ENCODE results near the gene SRGAP3. TPM values are rescaled to one million over a fixed set of nuclear protein-coding genes. Genes with fewer than 3 reads are reported as not detected.
"Not testable (repeated sequence)": the region's sequence is repeated elsewhere in the genome, so short reads cannot be mapped to it uniquely, and the experiment has no call there.

The SRGAP3 gene
- total RNA-seq, 1 experiment from 2014 or later: 5.3 TPM

DNA sequence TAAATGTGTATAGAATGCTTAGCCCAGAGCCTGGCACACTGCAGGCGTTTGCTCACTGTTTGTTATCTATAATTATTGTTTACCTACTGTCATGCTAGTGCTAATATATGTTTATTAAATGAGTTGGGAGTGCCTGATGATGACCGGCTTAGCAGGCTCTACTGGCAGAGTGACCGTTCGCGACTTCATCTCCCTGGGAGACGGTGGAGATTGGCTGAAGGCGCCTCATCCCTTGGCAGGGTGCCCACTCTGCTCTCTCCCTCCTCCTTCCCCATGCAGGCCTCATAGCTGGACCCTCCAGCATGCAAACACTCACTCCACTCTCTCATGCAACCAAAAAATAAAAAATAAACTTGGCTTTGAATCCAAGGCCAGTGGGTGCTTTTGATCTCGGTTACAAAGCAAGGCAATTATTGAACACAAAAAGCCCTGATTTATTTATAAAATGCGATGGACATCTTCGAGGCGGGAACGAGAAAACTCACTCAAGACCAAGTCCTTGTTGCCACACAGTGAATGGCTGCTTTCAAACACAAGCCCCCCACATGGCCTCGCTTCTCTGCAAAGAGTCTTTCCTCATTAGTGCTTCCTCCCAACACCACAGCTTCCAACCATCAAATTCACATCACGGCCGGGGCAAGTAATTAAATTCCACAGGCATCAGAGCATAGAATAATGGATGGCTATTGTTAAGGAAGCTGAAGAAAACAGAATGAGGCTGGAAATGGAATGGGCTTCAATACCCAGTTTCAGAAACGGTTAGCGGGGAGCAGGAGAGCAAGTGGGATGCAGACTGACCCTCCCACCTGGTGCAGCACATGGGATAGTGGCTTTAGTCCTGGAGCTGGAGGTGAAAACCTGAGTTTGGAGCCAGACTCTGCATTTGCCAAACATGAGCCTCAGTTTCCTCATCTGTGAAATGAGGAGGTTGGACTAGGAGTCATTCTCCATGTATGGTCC is 150.4 kb downstream of the SRGAP3 start:
- H3K36me3 ChIP-seq (replicated peaks; ENCODE audit: control insufficient read depth, insufficient read depth, low read length): no peaks in the 10 kb centered on the region
- no peak overlapping the region for H3K4me3 ChIP-seq (ENCODE audit: insufficient read depth, low read depth, low read length)
- no peaks in the 10 kb centered on the region for H3K27me3 ChIP-seq (ENCODE audit: control insufficient read depth, insufficient read depth, low read length)
- no peak for DNase-seq

DNA sequence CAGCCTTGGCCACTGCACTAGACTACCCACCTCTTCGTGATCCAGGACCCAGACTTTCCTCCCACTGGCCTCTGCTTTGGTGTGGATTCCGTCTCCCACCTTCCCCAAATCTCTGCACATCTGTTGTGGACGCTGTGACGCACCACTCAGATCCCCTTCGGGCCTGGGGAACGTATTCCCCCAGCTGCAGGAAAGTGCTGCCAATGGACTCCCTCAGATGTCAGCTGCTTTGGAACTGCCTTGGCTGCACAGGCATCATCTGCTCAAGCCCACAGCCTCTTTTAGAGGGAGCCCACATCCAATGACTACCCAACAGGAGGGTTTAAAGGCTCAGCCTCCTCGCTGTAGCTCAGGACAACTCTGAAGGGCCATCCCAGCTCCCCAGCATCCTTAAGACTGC is 152.0 kb downstream of the SRGAP3 start:
- Histone ChIP-seq H3K27me3 (ENCODE audit: control insufficient read depth, insufficient read depth, low read length) (no peaks in the 10 kb centered on the region), H3K4me3 (ENCODE audit: insufficient read depth, low read depth, low read length) (no peak overlapping the region), H3K36me3 (replicated peaks; ENCODE audit: control insufficient read depth, insufficient read depth, low read length) (no peaks in the 10 kb centered on the region)
- DNase-seq: no peak

GRCh38 chr3:9091486-9092235 is 157.8 kb downstream of the SRGAP3 start:
- DNase-seq: no peak
- Histone ChIP-seq H3K36me3 (replicated peaks; ENCODE audit: control insufficient read depth, insufficient read depth, low read length) (no peaks in the 10 kb centered on the region), H3K4me3 (ENCODE audit: insufficient read depth, low read depth, low read length) (no peak overlapping the region), H3K27me3 (ENCODE audit: control insufficient read depth, insufficient read depth, low read length) (no peaks in the 10 kb centered on the region)

- no peaks in the 10 kb centered on the region for H3K36me3 ChIP-seq (replicated peaks; ENCODE audit: control insufficient read depth, insufficient read depth, low read length)
- H3K4me3 ChIP-seq (ENCODE audit: insufficient read depth, low read depth, low read length): no peak overlapping the region
- no peaks in the 10 kb centered on the region for H3K27me3 ChIP-seq (ENCODE audit: control insufficient read depth, insufficient read depth, low read length)
- no peak for DNase-seq
Observed at GRCh38 chr3:9088441-9089353, 160.7 kb downstream of the SRGAP3 start.

- no peak overlapping the region for H3K4me3 ChIP-seq (ENCODE audit: insufficient read depth, low read depth, low read length)
- H3K27me3 ChIP-seq (ENCODE audit: control insufficient read depth, insufficient read depth, low read length): no peaks in the 10 kb centered on the region
- no peak for DNase-seq
Observed at GRCh38 chr3:9087831-9088413, 161.5 kb downstream of the SRGAP3 start.

GRCh38 chr3:9085428-9085827 is 164.0 kb downstream of the SRGAP3 start:
- H3K27me3 ChIP-seq (ENCODE audit: control insufficient read depth, insufficient read depth, low read length); H3K4me3 ChIP-seq (ENCODE audit: insufficient read depth, low read depth, low read length); DNase-seq; H3K36me3 ChIP-seq (replicated peaks; ENCODE audit: control insufficient read depth, insufficient read depth, low read length): not testable (repeated sequence)

More at GRCh38 chr3:9087831-9088413, 161.5 kb downstream of the SRGAP3 start:
- H3K36me3 ChIP-seq (replicated peaks; ENCODE audit: control insufficient read depth, insufficient read depth, low read length): no peaks in the 10 kb centered on the region

GRCh38 chr3:9081184-9081818 is 168.1 kb downstream of the SRGAP3 start:
- DNase-seq: no peak
- H3K27me3 ChIP-seq (ENCODE audit: control insufficient read depth, insufficient read depth, low read length): no peaks in the 10 kb centered on the region
- H3K36me3 ChIP-seq (replicated peaks; ENCODE audit: control insufficient read depth, insufficient read depth, low read length): no peaks in the 10 kb centered on the region
- H3K4me3 ChIP-seq (ENCODE audit: insufficient read depth, low read depth, low read length): no peak overlapping the region

DNA sequence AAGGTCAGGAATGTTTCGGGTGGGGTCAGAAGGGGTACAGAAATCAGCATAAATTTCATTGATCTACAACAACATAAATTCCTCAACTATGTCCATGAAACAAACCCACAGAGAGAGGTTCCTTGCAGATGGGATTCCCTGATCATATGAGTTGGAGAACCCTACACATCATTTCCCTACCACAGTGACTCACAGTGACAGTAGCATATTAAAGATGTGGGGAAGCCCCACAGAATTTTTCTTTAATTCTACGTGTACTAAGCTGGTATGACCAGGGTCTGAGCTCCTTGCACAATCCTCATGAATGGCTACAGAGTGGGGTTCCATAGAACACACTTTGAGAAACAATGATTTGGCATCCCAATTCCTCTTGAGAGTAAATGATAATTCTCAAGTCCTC is 169.3 kb downstream of the SRGAP3 start:
- Histone ChIP-seq H3K36me3 (replicated peaks; ENCODE audit: control insufficient read depth, insufficient read depth, low read length) (no peaks in the 10 kb centered on the region), H3K27me3 (ENCODE audit: control insufficient read depth, insufficient read depth, low read length) (no peaks in the 10 kb centered on the region), H3K4me3 (ENCODE audit: insufficient read depth, low read depth, low read length) (no peak overlapping the region)
- DNase-seq: no peak

- no peak for DNase-seq
- H3K4me3 ChIP-seq (ENCODE audit: insufficient read depth, low read depth, low read length): no peak overlapping the region
- H3K36me3 ChIP-seq (replicated peaks; ENCODE audit: control insufficient read depth, insufficient read depth, low read length): no peaks in the 10 kb centered on the region
- H3K27me3 ChIP-seq (ENCODE audit: control insufficient read depth, insufficient read depth, low read length): no peaks in the 10 kb centered on the region
Observed at GRCh38 chr3:9079676-9080075, 169.8 kb downstream of the SRGAP3 start.

- H3K36me3 ChIP-seq (replicated peaks; ENCODE audit: control insufficient read depth, insufficient read depth, low read length): no peaks in the 10 kb centered on the region
- DNase-seq: peak; percentile 47
- no peaks in the 10 kb centered on the region for H3K27me3 ChIP-seq (ENCODE audit: control insufficient read depth, insufficient read depth, low read length)
- no peak overlapping the region for H3K4me3 ChIP-seq (ENCODE audit: insufficient read depth, low read depth, low read length)
Observed at GRCh38 chr3:9078561-9079240, 170.7 kb downstream of the SRGAP3 start.

GRCh38 chr3:9077029-9077428 is 172.4 kb downstream of the SRGAP3 start:
- H3K27me3 ChIP-seq (ENCODE audit: control insufficient read depth, insufficient read depth, low read length): no peaks in the 10 kb centered on the region

GRCh38 chr3:9075762-9076161 is 173.7 kb downstream of the SRGAP3 start:
- no peaks in the 10 kb centered on the region for H3K27me3 ChIP-seq (ENCODE audit: control insufficient read depth, insufficient read depth, low read length)
- no peak for DNase-seq
- H3K4me3 ChIP-seq (ENCODE audit: insufficient read depth, low read depth, low read length): no peak overlapping the region
- H3K36me3 ChIP-seq (replicated peaks; ENCODE audit: control insufficient read depth, insufficient read depth, low read length): no peaks in the 10 kb centered on the region

More at GRCh38 chr3:9077029-9077428, 172.4 kb downstream of the SRGAP3 start:
- Histone ChIP-seq H3K36me3 (replicated peaks; ENCODE audit: control insufficient read depth, insufficient read depth, low read length) (no peaks in the 10 kb centered on the region), H3K4me3 (ENCODE audit: insufficient read depth, low read depth, low read length) (no peak overlapping the region)
- no peak for DNase-seq

- no peak for DNase-seq
- Histone ChIP-seq H3K4me3 (ENCODE audit: insufficient read depth, low read depth, low read length) (no peak overlapping the region), H3K27me3 (ENCODE audit: control insufficient read depth, insufficient read depth, low read length) (no peaks in the 10 kb centered on the region)
Observed at GRCh38 chr3:9074079-9074478, 175.4 kb downstream of the SRGAP3 start.

More at GRCh38 chr3:9074079-9074478, 175.4 kb downstream of the SRGAP3 start:
- H3K36me3 ChIP-seq (replicated peaks; ENCODE audit: control insufficient read depth, insufficient read depth, low read length): no peaks in the 10 kb centered on the region

All from H7 (cell line).